ENCODE measurements around the gene STUM. TPM values are rescaled to one million over a fixed set of nuclear protein-coding genes. Genes with fewer than 3 reads are reported as not detected.

The STUM gene
- polyA plus RNA-seq, 1 of the 3 experiments (the other 2 are of a cell fraction) = not detected

- POLR2A ChIA-PET = no interaction called here
- TF ChIP-seq JUND (IDR thresholded peaks at IDR 0.05) = no peak
- TF ChIP-seq CHD2 (IDR thresholded peaks at IDR 0.05; ENCODE audit: low read length, partially characterized antibody) = no peak
- no peak for TF ChIP-seq TCF12 (IDR thresholded peaks at IDR 0.05)
- no peak for TF ChIP-seq YY1 (IDR thresholded peaks at IDR 0.05; ENCODE audit: low read depth)
- no peak for TF ChIP-seq SIN3A (IDR thresholded peaks at IDR 0.05; ENCODE audit: borderline replicate concordance, low read depth, low read length)
- no peak for TF ChIP-seq MEF2A (IDR thresholded peaks at IDR 0.05; ENCODE audit: borderline replicate concordance, low read depth)
- TF ChIP-seq, protein P1, sequence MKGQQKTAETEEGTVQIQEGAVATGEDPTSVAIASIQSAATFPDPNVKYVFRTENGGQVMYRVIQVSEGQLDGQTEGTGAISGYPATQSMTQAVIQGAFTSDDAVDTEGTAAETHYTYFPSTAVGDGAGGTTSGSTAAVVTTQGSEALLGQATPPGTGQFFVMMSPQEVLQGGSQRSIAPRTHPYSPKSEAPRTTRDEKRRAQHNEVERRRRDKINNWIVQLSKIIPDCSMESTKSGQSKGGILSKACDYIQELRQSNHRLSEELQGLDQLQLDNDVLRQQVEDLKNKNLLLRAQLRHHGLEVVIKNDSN (IDR thresholded peaks at IDR 0.05; ENCODE audit: borderline replicate concordance, low read depth) = no peak
- TF ChIP-seq RFX5 (IDR thresholded peaks at IDR 0.05; ENCODE audit: low read length) = no peak
- TF ChIP-seq RAD21 (IDR thresholded peaks at IDR 0.05; ENCODE audit: low read length) = no peak
- TF ChIP-seq GATA2 (CRISPR knock-in tag; IDR thresholded peaks at IDR 0.05) = no peak
- no peak for TF ChIP-seq ELF1 (IDR thresholded peaks at IDR 0.05)
- no peak for TF ChIP-seq GABPA (IDR thresholded peaks at IDR 0.05; ENCODE audit: low read depth)
- no peak for TF ChIP-seq NRF1 (IDR thresholded peaks at IDR 0.05; ENCODE audit: low read depth, low read length)
- TF ChIP-seq EZH2phosphoT487 (IDR thresholded peaks at IDR 0.05; ENCODE audit: borderline replicate concordance, low read depth) = no peak
- no peak for TF ChIP-seq RCOR1 (IDR thresholded peaks at IDR 0.05; ENCODE audit: low read length)
- TF ChIP-seq EP300 (IDR thresholded peaks at IDR 0.05; ENCODE audit: borderline replicate concordance in 1 of 2, low read depth in 1 of 2, low read length in 1 of 2) = no peak
- TF ChIP-seq, protein P2, sequence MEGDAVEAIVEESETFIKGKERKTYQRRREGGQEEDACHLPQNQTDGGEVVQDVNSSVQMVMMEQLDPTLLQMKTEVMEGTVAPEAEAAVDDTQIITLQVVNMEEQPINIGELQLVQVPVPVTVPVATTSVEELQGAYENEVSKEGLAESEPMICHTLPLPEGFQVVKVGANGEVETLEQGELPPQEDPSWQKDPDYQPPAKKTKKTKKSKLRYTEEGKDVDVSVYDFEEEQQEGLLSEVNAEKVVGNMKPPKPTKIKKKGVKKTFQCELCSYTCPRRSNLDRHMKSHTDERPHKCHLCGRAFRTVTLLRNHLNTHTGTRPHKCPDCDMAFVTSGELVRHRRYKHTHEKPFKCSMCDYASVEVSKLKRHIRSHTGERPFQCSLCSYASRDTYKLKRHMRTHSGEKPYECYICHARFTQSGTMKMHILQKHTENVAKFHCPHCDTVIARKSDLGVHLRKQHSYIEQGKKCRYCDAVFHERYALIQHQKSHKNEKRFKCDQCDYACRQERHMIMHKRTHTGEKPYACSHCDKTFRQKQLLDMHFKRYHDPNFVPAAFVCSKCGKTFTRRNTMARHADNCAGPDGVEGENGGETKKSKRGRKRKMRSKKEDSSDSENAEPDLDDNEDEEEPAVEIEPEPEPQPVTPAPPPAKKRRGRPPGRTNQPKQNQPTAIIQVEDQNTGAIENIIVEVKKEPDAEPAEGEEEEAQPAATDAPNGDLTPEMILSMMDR (IDR thresholded peaks at IDR 0.05) = no peak
- TF ChIP-seq FOXJ3 (CRISPR knock-in tag; IDR thresholded peaks at IDR 0.05) = no peak
- DNase-seq = no peak
- Histone ChIP-seq H3K4me1 (ENCODE audit: control insufficient read depth in 1 of 2, insufficient read depth in 2 of 2, low read depth in 1 of 2, low read length in 1 of 2) (no peaks in the 10 kb centered on the region), H3K4me3 (ENCODE audit: low read depth in 2 of 2, low read length in 1 of 2) (no peak overlapping the region), H3K79me2 (ENCODE audit: insufficient read depth) (no peaks in the 10 kb centered on the region), H3K36me3 (replicated peaks in 1 of 2; ENCODE audit: control insufficient read depth in 1 of 2, insufficient read depth in 2 of 2, low read length in 1 of 2) (no peaks in the 10 kb centered on the region), H3K27ac (ENCODE audit: low read depth in 2 of 2, low read length in 1 of 2) (no peak overlapping the region), H3K9me2 (no peaks in the 10 kb centered on the region), H3F3A (replicated peaks; ENCODE audit: insufficient read depth) (no peaks in the 10 kb centered on the region), H2AFZ (ENCODE audit: low read depth) (no peak overlapping the region), H3K4me2 (no peak overlapping the region), H3K27me3 (ENCODE audit: insufficient read depth) (no peaks in the 10 kb centered on the region; the same call in 1 of the 2 replicates), H3K9ac (no peak overlapping the region), H4K20me1 (ENCODE audit: insufficient read depth) (no peaks in the 10 kb centered on the region), H3K9me3 (no peaks in the 10 kb centered on the region)
- CTCF ChIA-PET = interaction anchor here (2.8 kb wide), 1 partner anchor 10 kb away, joined by 14 read pairs; no protein-coding TSS in a partner anchor
- WGBS (ENCODE audit: low lambda C conversion rate) = 19% methylated on average over 1 of the region's 1 CpG
These were observed 68.1 kb downstream of the STUM start for GRCh38 chr1:226616636-226617035.

- no peaks in the 10 kb centered on the region for H4K20me1 ChIP-seq (ENCODE audit: insufficient read depth)
- H3K4me1 ChIP-seq (ENCODE audit: control insufficient read depth in 1 of 2, insufficient read depth in 2 of 2, low read depth in 1 of 2, low read length in 1 of 2) = no peaks in the 10 kb centered on the region
- no peak overlapping the region for H3K4me3 ChIP-seq (ENCODE audit: low read depth in 2 of 2, low read length in 1 of 2)
- no peaks in the 10 kb centered on the region; the same call in 1 of the 2 replicates for H3K9me3 ChIP-seq
- no peak overlapping the region for H3K9ac ChIP-seq
- H2AFZ ChIP-seq (ENCODE audit: low read depth) = no peak overlapping the region
- WGBS (ENCODE audit: low lambda C conversion rate) = 35% methylated on average over 6 of the region's 8 CpGs
- no peak overlapping the region for H3K27ac ChIP-seq (ENCODE audit: low read depth in 2 of 2, low read length in 1 of 2)
- H3F3A ChIP-seq (replicated peaks; ENCODE audit: insufficient read depth) = no peaks in the 10 kb centered on the region
- CTCF ChIA-PET = interaction anchor here (2.8 kb wide), 1 partner anchor 9 kb away, joined by 14 read pairs; no protein-coding TSS in a partner anchor
- H3K36me3 ChIP-seq (replicated peaks in 1 of 2; ENCODE audit: control insufficient read depth in 1 of 2, insufficient read depth in 2 of 2, low read length in 1 of 2) = no peaks in the 10 kb centered on the region
- POLR2A ChIA-PET = no interaction called here
- H3K79me2 ChIP-seq (ENCODE audit: insufficient read depth) = no peaks in the 10 kb centered on the region
- no peaks in the 10 kb centered on the region; the same call in 1 of the 2 replicates for H3K27me3 ChIP-seq (ENCODE audit: insufficient read depth)
- no peak for DNase-seq
- no peak overlapping the region for H3K4me2 ChIP-seq
- H3K9me2 ChIP-seq = no peaks in the 10 kb centered on the region
- TF ChIP-seq RCOR1 (IDR thresholded peaks at IDR 0.05; ENCODE audit: low read length) (no peak), FOXM1 (IDR thresholded peaks at IDR 0.05; ENCODE audit: low read depth) (no peak), POLR2AphosphoS5 (IDR thresholded peaks at IDR 0.05; ENCODE audit: low read depth, low read length) (no peak), EP300 (IDR thresholded peaks at IDR 0.05; ENCODE audit: borderline replicate concordance in 1 of 2, low read depth in 1 of 2, low read length in 1 of 2) (no peak), CHD2 (IDR thresholded peaks at IDR 0.05; ENCODE audit: low read length, partially characterized antibody) (no peak), RAD21 (IDR thresholded peaks at IDR 0.05; ENCODE audit: low read length) (no peak), EZH2phosphoT487 (IDR thresholded peaks at IDR 0.05; ENCODE audit: borderline replicate concordance, low read depth) (no peak), RXRA (IDR thresholded peaks at IDR 0.05; ENCODE audit: borderline replicate concordance, low read depth) (no peak), GABPA (IDR thresholded peaks at IDR 0.05; ENCODE audit: low read depth) (no peak), MXI1 (IDR thresholded peaks at IDR 0.05; ENCODE audit: low read depth, low read length) (no peak), MAX (IDR thresholded peaks at IDR 0.05; ENCODE audit: low read depth) (no peak), GATA2 (CRISPR knock-in tag; IDR thresholded peaks at IDR 0.05) (no peak), TAF1 (IDR thresholded peaks at IDR 0.05; ENCODE audit: borderline replicate concordance, low read depth, low read length) (no peak), JUND (IDR thresholded peaks at IDR 0.05) (no peak)
- TF ChIP-seq, protein P2 (IDR thresholded peaks at IDR 0.05) = no peak
These were observed 68.5 kb downstream of the STUM start for GRCh38 chr1:226617109-226617508.
